Stromal cell of bone marrow (primary cell): Measurements from ENCODE around the gene RHBDD2.
A peak's percentile ranks its signal among the peaks of the same experiment; 100 is the strongest.
"Not testable (repeated sequence)": the region's sequence is repeated elsewhere in the genome, so short reads cannot be mapped to it uniquely, and the experiment has no call there.

Experiments used
- DNase-seq: peaks from one replicate; pipeline ENCODE4 v3.0.0-alpha.2; 2012; ENCODE audit warnings: low read depth

Gene RHBDD2

GRCh38 chr7:75889223-75889825 lies 10.5 kb downstream of the RHBDD2 start:
- DNase-seq, result no peak

DNA sequence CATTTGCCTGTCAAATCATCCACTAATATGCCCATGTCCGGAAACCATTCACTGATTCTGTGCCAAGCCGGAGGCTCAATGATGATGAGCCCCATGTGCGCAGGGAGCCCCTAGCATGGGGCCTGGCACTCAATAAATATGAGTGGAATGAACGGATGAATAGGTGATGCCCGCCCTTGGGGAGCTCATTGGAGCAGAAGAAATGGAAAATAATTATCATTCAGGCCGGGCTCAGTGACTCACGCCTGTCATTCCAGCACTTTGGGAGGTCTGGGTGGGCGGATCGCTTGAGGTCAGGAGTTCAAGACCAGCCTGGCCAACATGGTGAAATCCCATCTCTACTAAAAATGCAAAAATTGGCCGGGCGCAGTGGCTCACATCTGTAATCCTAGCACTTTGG lies 11.0 kb downstream of the RHBDD2 start:
- no peak for DNase-seq

GRCh38 chr7:75891237-75891636 lies 12.4 kb downstream of the RHBDD2 start:
- DNase-seq, result not testable (repeated sequence)

DNA sequence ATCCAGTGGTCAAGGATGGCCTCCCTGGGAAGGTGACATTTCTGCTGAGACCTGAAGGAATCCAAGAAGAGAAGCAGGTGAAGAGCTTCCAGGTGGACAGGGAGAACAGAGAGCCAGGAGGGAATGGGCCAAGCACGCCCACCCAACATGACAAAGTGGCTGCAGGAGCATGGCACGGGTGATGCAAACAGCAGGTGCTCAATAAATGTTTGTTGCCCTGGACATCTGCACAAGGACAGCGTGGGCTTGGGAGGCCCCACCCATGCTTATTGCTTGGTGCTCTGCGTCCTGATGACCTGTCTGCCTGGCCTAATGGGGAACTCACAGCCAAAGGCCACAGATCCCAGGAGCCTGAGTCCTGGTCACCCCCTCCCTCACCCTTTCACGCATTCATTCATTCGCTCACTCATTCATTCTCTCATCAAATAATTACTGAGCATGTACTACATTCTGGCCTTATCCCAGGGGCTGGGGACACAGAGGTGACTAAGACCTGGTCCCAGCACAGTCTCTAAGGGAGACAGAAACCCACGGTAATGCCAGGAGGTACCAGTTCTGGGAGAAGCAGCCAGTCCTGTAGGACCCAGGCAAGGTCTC lies 13.1 kb downstream of the RHBDD2 start:
- DNase-seq, result no peak

- DNase-seq, result no peak
These were observed 13.9 kb downstream of the RHBDD2 start for GRCh38 chr7:75892634-75893272.

- no peak for DNase-seq
These were observed 18.0 kb downstream of the RHBDD2 start for GRCh38 chr7:75896803-75897327.

DNA sequence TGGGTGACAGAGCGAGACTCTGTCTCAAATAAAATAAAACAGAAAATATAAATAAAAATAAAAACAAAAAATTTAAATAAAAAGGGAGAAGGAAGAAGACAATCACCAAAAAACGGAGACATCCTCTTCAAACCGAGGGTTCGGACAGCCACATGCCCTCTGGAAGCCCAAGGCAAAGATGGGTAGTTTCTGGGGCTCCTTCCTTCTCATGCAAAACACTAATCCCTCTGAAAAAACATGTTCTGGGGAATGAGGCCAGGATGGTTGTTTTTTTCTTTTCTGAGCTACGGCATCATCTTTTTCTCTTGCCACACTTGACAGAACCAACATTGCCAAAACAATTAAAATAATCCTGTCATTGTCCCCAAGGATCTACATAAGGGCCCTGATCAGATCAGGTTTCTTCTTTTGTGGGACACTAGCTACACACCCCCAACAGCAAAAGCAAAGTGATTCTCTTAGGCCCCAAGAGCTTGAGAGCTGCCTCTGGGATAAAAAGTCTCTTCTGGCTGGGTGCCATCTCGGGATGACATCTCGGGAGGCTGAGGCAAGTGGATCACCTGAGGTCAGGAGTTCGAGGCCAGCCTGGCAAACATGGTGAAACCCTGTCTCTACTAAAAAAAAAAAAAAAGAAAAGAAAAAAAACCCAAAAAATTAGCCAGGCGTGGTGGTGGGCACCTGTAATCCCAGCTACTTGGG lies 21.9 kb downstream of the RHBDD2 start:
- DNase-seq, result no peak

DNA sequence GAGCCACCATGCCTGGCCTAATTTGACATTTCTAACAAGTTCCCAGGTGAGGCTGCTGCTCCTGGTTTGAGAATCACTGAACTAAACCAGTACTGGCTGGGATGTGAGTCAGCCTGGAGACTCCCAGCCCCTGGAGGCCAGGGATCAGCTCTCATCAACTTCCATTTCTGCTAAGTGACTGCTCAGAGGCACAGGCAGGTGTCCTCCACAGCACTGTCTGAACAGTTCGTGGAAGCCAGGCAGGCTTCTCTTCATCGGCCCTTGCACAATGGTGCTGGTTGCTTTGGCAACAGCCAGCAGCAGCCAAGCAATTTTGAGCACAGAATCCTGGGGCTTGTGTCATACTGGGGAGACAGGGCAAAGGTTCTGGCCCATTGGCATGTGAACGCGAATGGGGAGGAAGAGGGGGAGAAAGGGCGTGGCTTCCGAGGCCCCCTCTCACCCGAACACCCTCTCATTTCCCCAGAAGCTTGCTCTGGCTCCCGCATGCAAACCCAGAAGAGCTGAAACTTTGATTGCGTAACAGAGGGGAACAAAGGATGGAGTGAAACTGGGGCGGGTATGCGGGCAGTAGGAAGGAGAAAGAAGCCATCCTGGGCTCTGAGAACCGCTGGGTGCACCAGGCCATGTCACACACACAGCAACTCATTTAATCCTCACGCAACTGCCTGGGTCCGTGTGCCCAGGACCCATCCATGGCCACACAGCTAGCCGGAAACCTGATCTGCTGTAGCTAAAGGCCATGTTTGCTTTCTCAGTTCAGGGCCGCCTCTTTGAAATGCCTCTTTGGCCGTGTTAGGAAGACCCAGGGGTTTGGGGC lies 27.2 kb downstream of the RHBDD2 start:
- DNase-seq, result peak; percentile 83

DNA sequence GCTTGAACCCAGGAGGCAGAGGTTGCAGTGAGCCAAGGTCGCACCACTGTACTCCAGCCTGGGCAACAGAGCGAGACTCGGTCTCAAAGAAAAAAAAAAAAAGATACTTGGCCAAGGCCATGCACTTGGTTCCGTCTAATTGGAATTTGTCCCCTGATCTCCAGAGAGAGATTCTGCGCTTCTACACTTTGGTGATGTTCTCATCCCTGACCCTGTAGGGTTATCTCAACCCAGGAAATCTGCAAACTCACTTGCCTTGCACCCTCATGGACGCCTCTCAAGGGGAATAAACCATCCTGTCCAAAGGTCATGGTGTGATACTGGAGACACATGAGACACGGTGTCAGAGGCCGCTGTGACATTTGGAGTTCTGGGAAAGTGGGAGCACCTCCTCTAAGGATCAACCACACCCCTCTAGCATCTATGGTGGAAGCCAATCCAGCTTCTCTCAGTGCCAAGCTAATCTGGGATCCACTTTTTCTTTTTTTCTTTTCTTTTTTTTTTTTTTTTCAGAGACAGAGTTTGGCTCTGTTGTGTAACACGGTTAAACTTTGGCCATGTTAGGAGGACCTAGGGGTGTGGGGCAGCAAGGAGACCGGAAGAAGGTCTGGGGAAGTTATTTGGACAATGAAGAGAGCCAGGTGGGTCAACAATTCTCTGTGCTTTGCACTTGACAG lies 28.3 kb downstream of the RHBDD2 start:
- DNase-seq, result no peak

DNA sequence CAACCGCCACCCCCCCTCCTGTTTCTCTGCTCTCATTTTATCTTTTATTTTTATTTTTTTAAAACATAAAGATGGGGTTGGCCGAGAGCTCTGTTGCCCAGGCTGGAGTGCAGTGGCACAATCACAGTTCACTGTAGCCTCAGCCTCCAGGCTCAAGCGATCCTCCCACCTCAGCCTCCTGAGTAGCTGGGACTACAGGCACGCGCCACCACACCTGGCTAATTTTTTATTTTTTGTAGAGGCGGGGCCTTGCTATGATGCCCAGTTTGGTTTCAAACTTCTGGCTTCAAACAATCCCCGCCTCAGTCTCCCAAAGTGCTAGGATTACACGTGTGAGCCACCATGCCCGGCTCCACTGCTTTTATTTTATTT lies 28.8 kb downstream of the RHBDD2 start:
- not testable (repeated sequence) for DNase-seq

DNA sequence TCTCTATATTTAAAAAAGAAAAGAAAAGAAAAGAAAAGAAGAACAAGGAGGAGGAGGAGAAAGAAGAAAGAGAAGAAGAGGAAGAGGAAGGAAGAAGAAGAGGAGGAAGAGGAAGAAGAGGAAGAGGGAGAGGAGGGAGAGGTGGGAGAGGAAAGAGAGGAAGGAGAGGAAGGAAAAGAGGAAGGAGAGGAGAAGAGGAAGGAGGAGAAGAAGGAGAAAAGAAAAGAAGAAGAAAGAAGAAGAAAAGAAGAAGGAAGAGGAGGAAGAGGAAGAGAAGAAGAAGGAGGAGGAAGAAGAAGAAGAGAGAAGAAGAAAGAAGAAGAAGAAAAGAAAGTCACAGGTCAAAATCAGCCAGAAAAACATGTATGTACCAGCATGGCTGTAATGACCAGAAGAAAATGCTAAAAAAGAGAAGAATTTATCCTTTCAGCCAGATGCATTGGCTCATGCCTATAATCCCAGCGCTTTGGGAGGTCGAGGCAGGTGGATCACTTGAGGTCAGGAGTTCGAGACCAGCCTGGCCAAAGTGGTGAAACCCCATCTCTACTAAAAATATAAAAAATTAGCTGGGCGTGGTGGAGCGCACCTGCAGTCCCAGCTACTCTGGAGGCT lies 30.8 kb downstream of the RHBDD2 start:
- no peak for DNase-seq

DNA sequence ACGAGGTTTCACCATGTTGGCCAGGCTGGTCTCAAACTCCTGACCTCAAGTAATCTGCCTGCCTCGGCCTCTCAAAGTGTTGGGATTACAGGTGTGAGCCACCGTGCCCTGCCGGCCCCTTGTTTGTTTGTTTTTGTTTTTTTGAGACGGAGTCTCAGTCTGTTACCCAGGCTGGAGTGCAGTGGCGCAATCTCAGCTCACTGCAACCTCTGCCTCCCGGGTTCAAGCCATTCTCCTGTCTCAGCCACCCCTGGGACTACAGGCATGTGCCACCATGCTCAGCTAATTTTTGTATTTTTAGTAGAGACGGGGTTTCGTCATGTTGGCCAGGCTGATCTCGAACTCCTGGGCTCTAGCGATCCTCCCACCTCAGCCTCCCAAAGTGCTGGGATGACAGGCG lies 32.4 kb downstream of the RHBDD2 start:
- not testable (repeated sequence) for DNase-seq

DNA sequence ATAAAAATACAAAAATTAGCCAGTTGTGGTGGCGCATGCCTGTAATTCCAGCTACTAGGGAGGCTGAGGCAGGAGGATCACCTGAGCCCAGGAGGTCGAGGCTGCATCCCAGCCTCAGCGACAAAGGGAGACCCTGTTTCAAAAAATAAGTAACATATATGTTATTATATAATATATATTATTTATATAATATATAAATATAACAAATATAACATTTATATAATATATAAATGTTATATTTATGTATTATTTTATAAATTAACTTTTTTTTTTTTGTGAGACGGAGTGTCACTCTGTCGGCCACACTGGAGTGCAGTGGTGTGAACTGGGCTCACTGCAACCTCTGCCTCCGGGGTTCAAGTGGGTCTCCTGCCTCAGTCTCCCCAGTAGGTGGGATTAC lies 34.6 kb downstream of the RHBDD2 start:
- DNase-seq, result no peak

GRCh38 chr7:75914169-75914654 lies 35.4 kb downstream of the RHBDD2 start:
- no peak for DNase-seq

DNA sequence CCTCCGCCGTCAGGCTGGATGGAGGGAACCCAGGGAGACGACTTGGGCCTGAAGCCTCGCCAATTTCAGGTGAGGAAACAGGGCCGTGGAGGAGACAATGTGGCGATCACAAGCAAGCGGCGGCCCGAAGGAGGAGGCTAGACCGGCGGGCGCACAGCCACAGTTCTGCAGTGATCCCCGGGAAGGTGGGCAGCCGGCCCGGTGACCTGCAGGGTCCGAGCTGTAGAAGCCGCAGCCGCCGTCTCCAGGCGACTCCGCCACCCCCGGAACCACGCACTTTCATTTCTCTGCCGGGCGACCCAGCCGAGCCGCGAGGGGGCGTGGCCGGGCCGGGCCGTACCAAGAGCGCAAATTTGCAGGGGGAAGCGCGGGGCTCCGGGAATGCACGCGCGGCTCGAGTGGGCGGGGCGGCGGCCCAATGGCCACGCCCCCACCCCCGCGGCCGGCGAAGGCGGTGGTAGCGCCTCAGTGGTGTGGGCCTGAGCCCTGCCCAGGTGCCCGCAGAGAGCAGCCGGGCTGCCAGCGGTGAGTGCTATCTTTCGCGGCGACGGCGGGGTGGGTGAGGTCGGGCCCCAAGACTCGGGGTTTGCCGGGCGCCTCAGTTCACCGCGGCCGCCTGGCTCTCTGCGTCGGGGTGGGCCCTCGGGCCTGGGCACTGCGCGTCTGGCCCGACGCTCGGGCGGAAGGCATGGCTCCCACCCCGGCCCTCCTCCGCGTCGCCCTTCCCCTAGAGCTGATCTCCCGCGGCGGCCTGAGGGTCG lies 36.0 kb downstream of the RHBDD2 start, which contains the start of gene POR:
Gene POR (plus strand): TSS at position 501 of the 761 bp plus-strand sequence. CDS start 38,847 bp downstream, outside the sequence.
- DNase-seq, result peak; percentile 85

GRCh38 chr7:75915416-75916156 lies 36.8 kb downstream of the RHBDD2 start:
- no peak for DNase-seq

DNA sequence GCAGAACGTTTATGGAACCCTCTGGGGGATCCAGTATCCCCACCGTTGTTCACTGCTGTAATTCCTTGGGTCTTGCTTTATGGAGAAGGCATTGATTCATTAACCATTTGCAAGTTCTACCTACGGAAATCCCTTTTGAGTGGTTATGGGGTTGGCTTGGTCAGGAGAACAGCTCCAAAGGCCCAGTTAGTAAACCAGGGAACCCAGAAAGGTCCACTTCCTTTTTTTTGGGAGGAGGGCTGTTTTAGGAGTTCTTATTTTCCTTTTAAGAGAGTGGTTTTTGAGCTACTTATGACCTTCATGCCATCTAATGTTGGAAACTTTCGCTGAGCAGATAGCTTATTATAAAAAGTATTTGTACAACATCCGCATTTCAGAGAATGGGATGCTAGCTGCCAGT lies 37.4 kb downstream of the RHBDD2 start:
- DNase-seq, result no peak

- no peak for DNase-seq
These were observed 38.1 kb downstream of the RHBDD2 start for GRCh38 chr7:75916685-75917634.
